Bronchial epithelial cell (primary cell): Measurements from ENCODE around the gene ZNF774. TPM values are rescaled to one million over a fixed set of nuclear protein-coding genes. Genes with fewer than 3 reads are reported as not detected.
A peak's percentile ranks its signal among the peaks of the same experiment; 100 is the strongest.
"Not testable (repeated sequence)": the region's sequence is repeated elsewhere in the genome, so short reads cannot be mapped to it uniquely, and the experiment has no call there.

ENCODE experiments used
- DNase-seq: peaks from one replicate; pipeline ENCODE4 v3.0.0-alpha.2; 2010; ENCODE audit warnings: low read depth
- FAIRE-seq: peaks from 2 replicates; lab custom pipeline; 2011; peaks lifted over from hg19 to GRCh38; lab: Jason Lieb, UNC
- H3K27me3 ChIP-seq: 2 replicates; pipeline ENCODE4 v1.5.1; 2011; ENCODE audit warnings: low read length; ENCODE audit not compliant: control insufficient read depth, insufficient read depth
- H3K36me3 ChIP-seq: 2 replicates; pipeline ENCODE4 v1.5.1; 2011; ENCODE audit warnings: low read length; ENCODE audit not compliant: control insufficient read depth, insufficient read depth
- H3K4me3 ChIP-seq: 2 replicates; pipeline ENCODE4 v1.5.1; 2011; ENCODE audit warnings: mild to moderate bottlenecking, low read depth, low read length, control low read depth
- CTCF ChIP-seq: IDR thresholded peaks from 2 replicates; pipeline ENCODE4 v1.5.1; 2011; ENCODE audit warnings: mild to moderate bottlenecking, moderate library complexity, low read length, control low read depth, inconsistent platforms; ENCODE audit not compliant: insufficient read depth, severe bottlenecking
- total RNA-seq: library from RNA; depleted of rRNA; stranded (reverse); fragments of >200 nt; gene quantifications from 2 replicates; pipeline ENCODE4 v1.2.1, GENCODE V29; 2014

Gene ZNF774
- total RNA-seq, 1 donor from 2014 or later, result 4.2 TPM

GRCh38 chr15:90337256-90337655, 14.8 kb upstream of the ZNF774 start:
- TF ChIP-seq CTCF, result no peak
- Histone ChIP-seq H3K36me3 (no peaks in the 10 kb centered on the region), H3K4me3 (no peak overlapping the region), H3K27me3 (no peaks in the 10 kb centered on the region)
- DNase-seq (peak; percentile 93), FAIRE-seq (no peak)

- Histone ChIP-seq H3K36me3 (no peaks in the 10 kb centered on the region), H3K4me3 (no peak overlapping the region), H3K27me3 (no peaks in the 10 kb centered on the region)
- DNase-seq, result peak; percentile 83
- FAIRE-seq, result no peak
- no peak for TF ChIP-seq CTCF
Observed at GRCh38 chr15:90338532-90338931, 13.6 kb upstream of the ZNF774 start.

- no peaks in the 10 kb centered on the region for H3K27me3 ChIP-seq
- DNase-seq, result no peak
- H3K4me3 ChIP-seq, result no peak overlapping the region
- no peaks in the 10 kb centered on the region for H3K36me3 ChIP-seq
- no peak for FAIRE-seq
- no peak for TF ChIP-seq CTCF
Observed at GRCh38 chr15:90340345-90340744, 11.7 kb upstream of the ZNF774 start.

GRCh38 chr15:90343302-90343790, 8.7 kb upstream of the ZNF774 start:
- no peaks in the 10 kb centered on the region for H3K27me3 ChIP-seq
- H3K4me3 ChIP-seq, result no peak overlapping the region
- DNase-seq, result peak; percentile 84
- TF ChIP-seq CTCF, result no peak
- H3K36me3 ChIP-seq, result no peaks in the 10 kb centered on the region
- FAIRE-seq, result peak; percentile 68

GRCh38 chr15:90344662-90345061, 7.4 kb upstream of the ZNF774 start:
- TF ChIP-seq CTCF, result no peak
- no peaks in the 10 kb centered on the region for H3K36me3 ChIP-seq
- H3K27me3 ChIP-seq, result no peaks in the 10 kb centered on the region
- FAIRE-seq, result no peak
- no peak overlapping the region for H3K4me3 ChIP-seq
- DNase-seq, result no peak

- Histone ChIP-seq H3K36me3 (no peaks in the 10 kb centered on the region), H3K27me3 (no peaks in the 10 kb centered on the region), H3K4me3 (no peak overlapping the region)
- no peak for TF ChIP-seq CTCF
- DNase-seq, result no peak
- no peak for FAIRE-seq
Observed at GRCh38 chr15:90345857-90346256, 6.2 kb upstream of the ZNF774 start.

GRCh38 chr15:90347431-90348065, 4.5 kb upstream of the ZNF774 start:
- FAIRE-seq, DNase-seq, H3K4me3 ChIP-seq, H3K27me3 ChIP-seq, H3K36me3 ChIP-seq: not testable (repeated sequence)
